KG1 (cell line): ENCODE results near the gene SCUBE2.

Experiments used
- DNase-seq: peaks from one replicate; lab custom pipeline; 2025; lab: John Stamatoyannopoulos, UW

The SCUBE2 gene

GRCh38 chr11:9073466-9074225, 17.8 kb downstream of the SCUBE2 start:
- DNase-seq = no peak

GRCh38 chr11:9072626-9073176, 18.7 kb downstream of the SCUBE2 start:
- no peak for DNase-seq

GRCh38 chr11:9071692-9072091, 19.7 kb downstream of the SCUBE2 start:
- no peak for DNase-seq

- DNase-seq = no peak
These were observed 20.5 kb downstream of the SCUBE2 start for GRCh38 chr11:9070749-9071491.

- no peak for DNase-seq
These were observed 21.4 kb downstream of the SCUBE2 start for GRCh38 chr11:9069862-9070470.

- DNase-seq = no peak
These were observed 22.1 kb downstream of the SCUBE2 start for GRCh38 chr11:9069256-9069655.

- DNase-seq = no peak
These were observed 24.9 kb downstream of the SCUBE2 start for GRCh38 chr11:9066433-9066925.

- no peak for DNase-seq
These were observed 25.6 kb downstream of the SCUBE2 start for GRCh38 chr11:9065607-9066432.

- no peak for DNase-seq
These were observed 29.6 kb downstream of the SCUBE2 start for GRCh38 chr11:9061807-9062206.

- no peak for DNase-seq
These were observed 30.7 kb downstream of the SCUBE2 start for GRCh38 chr11:9060700-9061111.

GRCh38 chr11:9059406-9059805, 32.0 kb downstream of the SCUBE2 start:
- no peak for DNase-seq

- DNase-seq = no peak
These were observed 33.5 kb downstream of the SCUBE2 start for GRCh38 chr11:9057888-9058287.

GRCh38 chr11:9057007-9057406, 34.4 kb downstream of the SCUBE2 start:
- DNase-seq = no peak

- no peak for DNase-seq
These were observed 34.9 kb downstream of the SCUBE2 start for GRCh38 chr11:9056467-9056866.

GRCh38 chr11:9053316-9054035, 37.9 kb downstream of the SCUBE2 start:
- DNase-seq = no peak

GRCh38 chr11:9052316-9052715, 39.1 kb downstream of the SCUBE2 start:
- DNase-seq = no peak

GRCh38 chr11:9049959-9050358, 41.4 kb downstream of the SCUBE2 start:
- no peak for DNase-seq

- DNase-seq = no peak
These were observed 43.4 kb downstream of the SCUBE2 start for GRCh38 chr11:9047964-9048523.

- DNase-seq = no peak
These were observed 44.9 kb downstream of the SCUBE2 start for GRCh38 chr11:9046481-9046880.

GRCh38 chr11:9042488-9042887, 48.9 kb downstream of the SCUBE2 start:
- DNase-seq = no peak

- DNase-seq = no peak
These were observed 49.7 kb downstream of the SCUBE2 start for GRCh38 chr11:9041747-9042146.
